Activated T-cell treated with anti-CD3 and anti-CD28 coated beads, Interleukin-2, amount 50 U/mL, for 1 hour (primary cell): Measurements from ENCODE around the gene TMEM245.

Source experiments
- DNase-seq: peaks from one replicate; pipeline ENCODE4 v3.0.0-alpha.2; 2020

Gene TMEM245

DNA sequence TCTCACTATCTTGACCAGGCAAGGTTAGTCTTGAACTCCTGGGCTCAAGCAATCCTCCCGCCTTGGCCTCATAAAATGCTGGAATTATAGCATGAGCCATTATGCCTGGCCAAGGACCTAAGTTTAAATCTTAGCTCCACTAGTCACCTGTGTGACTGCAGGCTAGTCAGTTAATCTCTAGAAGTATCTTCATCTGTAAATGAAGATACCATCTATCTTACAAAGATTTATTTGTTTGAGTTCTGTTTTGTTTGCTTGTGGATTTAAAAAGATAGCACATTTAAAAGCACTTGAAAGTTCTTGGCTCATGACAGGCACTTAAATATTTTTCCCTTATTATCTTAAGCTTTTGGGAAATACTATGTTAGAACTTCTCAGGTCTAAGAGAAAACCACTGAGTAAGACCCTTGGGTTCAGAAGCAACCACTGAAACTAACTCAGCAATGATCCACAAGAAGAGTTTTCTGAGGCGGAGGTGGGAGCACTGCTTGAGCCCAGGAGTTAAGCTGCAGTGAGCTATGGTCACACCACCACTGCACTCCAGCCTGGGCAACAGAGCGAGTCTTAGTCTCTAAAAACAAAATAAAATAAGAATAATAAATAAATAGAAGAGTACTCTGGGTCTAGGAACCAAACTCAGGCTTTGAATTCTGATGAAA is 19.1 kb downstream of the TMEM245 start:
- DNase-seq: no peak

DNA sequence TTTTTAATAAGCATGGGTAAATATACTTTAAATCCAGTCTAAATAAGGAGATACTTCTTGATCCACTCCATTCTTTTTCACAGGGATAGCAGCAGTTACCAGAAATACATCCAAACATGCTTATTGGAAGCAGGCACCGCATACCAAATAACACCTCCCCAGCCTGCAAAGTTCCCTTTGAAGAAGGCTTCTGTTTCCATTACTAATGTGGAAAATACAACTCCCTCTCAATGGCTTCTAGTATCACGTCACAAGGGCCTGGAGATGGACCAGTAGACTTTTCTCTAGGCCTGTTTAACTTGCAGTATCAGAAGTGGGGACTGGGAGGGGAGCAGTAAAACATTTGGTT is 20.8 kb downstream of the TMEM245 start:
- DNase-seq: no peak

DNA sequence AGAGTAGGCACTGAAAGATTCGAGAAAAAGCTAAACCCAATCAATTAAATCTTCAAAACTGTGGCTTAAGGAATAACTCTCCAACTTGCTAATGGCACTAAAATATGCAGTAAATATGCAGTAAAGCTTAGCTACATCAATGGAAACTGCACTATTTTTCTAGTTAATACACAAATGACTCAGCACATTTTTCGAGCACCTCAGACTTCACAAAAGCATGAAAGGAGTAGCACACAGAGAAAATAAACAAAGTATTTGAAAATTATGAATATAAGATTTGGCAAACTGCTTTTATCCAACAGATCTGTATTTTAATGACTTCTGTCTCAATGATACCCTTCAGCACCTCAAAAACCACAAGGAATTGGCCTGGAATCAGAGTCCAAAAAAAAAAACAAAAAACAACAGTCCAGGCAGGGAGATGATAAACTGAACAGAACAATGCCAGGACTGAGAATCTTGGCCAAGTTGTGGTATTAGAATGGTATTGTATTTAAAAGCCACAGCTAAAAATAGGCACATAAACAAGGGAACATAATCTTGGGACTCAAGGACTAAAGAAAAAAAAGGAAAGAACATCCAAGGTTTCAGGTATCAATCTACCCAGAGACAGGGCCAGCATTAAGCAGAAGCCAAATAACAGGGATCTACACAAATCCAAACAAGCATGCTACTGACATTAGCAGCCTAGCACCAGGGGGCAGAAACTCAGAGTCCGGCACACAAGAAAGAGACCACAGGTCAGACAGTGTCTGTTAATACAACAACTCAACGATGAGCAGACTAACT is 21.4 kb downstream of the TMEM245 start:
- DNase-seq: no peak

DNA sequence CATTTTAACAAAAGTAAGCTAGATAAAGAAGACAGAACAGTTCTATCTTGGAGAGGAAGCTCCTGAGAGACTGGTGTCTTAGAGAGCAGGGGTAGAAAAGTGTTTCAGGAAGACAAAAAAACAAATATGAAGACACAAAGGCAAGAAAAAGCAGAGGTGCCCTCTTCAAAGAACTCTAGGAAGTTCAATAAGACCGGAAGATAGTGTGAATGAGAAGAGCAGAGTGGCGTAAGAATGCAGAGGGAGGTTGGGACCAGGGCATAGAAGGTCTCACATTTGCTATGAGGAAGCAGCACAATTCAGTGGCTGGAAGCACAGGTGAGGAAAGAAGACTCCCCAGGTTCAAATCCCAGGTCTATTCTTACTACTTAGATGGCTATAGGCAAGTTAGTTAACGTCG is 22.6 kb downstream of the TMEM245 start:
- no peak for DNase-seq

DNA sequence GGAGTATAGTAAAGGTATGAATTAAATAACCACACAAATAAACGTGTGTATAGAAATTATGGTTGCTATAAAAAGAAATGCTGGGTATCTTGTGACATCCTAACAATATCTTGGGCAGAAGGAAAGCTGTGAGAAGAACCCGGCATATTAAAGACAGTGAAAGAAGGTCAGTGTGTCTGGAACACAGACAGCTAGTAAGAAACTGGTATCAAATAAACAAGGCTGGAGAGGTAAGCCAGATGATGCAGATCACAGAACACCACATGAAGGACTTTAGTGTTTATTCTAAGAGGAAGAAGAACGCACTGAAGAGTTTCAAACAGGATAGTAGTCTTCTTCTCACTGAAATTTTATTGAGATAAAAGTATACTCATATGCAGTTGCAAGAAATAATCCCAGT is 24.4 kb downstream of the TMEM245 start:
- DNase-seq: no peak

DNA sequence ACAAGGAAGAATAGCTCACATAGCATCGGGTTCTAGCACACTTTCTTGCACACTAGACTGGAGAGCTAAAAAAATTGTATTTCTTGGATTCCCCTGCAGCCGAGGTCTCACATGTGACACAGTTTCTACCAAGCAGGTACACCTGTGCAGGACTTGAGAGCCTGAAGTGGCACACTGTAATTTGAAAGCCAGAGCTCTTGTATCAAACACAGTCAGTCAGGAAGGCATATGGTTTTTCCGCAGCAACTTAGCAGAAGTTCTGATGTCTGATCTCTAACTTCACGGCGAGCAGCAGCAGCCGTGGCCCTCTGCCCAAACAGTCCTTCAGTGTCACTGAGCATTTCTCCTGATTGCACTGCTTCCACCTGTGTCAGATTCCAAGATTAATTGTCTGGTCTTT is 25.5 kb downstream of the TMEM245 start:
- no peak for DNase-seq

DNA sequence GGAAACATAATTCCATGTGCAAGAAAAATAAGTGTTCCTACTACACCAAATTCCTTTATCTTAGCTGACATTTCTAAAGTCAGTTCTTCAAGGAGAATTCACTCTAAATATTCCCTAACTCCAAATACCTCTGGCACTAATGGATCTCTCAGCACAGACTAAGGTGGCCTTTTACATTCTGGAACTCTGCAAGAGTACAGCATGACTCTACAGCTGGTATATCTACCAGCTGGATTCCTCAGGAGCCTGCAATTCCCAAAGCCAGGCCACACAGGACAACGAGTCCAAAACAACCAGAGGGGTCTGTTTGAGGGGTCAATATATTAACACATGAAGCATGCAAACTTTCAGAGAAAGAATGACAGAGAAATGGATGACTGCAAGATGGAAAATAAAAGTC is 27.2 kb downstream of the TMEM245 start:
- DNase-seq: no peak

- DNase-seq: no peak
Observed at GRCh38 chr9:109092051-109092580, 27.6 kb downstream of the TMEM245 start.

DNA sequence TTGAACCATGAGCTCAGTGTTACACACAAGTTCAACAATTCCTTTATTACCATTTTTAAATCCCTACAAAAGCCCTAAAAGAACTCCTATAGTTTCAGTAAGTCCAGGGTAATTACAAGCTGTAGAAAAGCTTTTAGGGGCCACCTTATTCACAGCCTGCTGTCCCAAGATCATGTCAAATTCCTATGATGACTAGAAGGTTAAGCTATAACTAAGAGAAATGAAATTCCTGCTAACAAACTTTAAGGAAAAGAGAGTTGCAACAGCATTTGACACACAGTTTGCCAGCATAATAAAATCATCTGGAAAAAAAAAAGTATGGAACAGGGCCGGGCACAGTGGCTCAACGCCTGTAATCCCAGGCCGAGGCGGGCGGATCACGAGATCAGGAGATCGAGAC is 31.5 kb downstream of the TMEM245 start:
- DNase-seq: no peak

- no peak for DNase-seq
Observed at GRCh38 chr9:109087795-109088194, 32.0 kb downstream of the TMEM245 start.

DNA sequence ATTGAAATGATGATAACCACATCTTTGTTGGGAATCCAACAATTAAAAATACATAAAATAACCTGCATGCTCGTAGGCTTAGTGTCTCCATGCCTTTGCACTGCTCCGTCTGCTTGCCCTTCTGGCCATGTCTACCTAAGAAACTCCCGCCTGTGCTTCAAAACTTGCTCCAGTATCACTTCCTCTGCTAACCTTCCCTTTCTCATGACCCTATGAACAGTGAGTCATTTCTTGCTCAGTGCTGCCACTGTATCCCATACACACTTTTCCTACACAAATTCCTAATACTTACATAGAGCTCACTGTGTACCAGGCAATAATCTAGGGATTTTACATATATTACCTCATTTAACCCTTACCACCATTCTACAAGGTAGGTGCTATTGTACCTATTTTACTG is 33.5 kb downstream of the TMEM245 start:
- no peak for DNase-seq

DNA sequence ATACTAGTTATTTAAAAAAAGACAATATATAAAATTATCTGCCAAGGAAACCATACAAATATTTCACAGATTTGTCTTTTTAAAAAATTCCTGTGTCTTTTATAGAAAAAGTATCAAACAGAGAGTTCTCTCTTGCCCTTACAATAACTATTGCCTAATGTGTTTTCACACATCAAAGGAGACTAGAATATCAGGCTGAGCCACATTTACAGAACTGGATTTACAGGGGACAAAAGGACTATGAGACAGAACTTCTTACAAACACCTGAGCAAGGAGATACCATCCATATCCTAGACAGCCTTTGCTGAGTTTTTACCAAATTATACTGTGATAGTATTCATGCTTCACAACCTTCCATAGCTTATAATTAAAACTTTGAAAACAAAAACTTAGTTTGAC is 34.2 kb downstream of the TMEM245 start:
- DNase-seq: no peak

- DNase-seq: no peak
Observed at GRCh38 chr9:109083813-109084405, 35.8 kb downstream of the TMEM245 start.

- no peak for DNase-seq
Observed at GRCh38 chr9:109083141-109083540, 36.6 kb downstream of the TMEM245 start.

DNA sequence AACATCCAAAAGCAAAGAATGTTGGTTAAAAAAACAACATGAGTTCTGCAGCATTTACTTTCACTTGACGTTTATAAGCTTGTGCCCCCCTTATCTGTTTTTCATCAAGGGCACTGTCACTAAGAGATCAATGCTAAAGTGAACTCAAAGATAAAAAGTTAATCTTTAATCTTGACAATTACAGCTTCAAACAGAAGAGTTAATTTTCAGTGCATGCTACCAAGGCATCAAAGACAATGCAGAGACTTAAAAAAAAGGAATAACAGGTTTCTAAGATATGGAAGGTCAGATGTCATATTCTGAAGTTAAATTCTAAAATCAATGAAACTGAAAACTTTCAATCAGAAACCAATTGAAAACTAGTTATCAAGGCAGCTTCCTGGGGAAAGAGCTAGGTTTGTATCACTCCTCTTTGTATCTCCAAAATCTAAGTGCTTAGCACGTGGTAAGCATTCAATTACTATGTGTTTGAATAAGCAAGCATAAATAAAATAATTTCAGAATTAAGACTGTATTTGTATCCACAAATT is 37.6 kb downstream of the TMEM245 start:
- no peak for DNase-seq

DNA sequence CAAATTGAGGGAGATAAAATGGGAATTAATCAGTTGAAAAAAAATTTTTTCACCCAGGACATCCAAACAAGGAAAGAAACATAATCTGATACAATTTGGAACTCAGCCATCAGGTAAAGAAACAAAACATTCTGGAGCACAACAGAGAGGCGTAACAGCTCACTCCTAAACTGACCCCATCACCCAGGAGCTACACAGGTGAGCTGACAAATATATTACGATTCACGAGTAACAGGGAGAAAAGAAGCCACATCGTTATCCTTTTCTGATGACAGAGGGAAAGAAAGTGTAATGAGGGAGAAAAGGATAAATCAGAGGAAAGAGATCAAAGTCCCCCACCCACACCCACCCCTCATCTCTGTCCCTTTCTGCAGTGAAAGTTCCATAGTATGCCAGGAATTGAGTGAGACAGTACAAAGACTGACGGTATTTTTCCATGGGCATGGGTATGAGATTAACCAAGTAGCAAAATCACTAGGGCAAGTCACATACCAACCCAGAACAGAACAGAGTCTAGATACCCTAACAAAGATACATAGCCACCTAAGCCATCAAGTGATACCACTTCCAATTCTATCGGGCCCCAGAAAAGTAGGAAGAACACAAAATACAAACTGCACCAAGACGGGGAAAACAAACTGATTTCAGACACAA is 45.4 kb downstream of the TMEM245 start:
- no peak for DNase-seq

DNA sequence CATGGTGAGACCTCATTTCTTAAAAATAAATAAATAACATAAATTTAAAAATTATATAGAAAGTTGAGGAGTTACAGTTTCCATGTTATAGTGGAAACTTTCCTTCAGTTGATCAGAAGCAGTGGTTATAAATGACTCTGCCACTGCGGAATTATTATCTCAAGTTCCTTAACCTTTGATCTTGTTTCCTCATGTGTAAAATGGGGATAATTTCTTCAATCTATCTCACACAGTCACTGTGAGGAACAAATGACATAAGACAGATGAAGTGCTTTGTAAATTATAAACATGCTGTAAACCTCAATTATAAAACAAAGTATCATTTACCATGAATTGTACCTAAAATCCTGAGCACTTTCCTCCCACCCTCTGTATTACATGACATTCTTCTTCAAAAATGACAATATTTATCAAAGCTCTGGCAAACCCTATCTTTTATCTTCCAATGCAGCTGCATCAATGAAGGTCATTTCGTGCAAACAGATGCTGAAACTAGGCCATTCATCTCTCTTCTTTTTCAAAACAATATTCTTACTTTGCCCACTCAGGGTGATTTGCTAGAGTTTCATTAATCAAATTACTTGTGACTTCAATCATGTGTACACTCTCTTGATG is 46.8 kb downstream of the TMEM245 start:
- DNase-seq: no peak

DNA sequence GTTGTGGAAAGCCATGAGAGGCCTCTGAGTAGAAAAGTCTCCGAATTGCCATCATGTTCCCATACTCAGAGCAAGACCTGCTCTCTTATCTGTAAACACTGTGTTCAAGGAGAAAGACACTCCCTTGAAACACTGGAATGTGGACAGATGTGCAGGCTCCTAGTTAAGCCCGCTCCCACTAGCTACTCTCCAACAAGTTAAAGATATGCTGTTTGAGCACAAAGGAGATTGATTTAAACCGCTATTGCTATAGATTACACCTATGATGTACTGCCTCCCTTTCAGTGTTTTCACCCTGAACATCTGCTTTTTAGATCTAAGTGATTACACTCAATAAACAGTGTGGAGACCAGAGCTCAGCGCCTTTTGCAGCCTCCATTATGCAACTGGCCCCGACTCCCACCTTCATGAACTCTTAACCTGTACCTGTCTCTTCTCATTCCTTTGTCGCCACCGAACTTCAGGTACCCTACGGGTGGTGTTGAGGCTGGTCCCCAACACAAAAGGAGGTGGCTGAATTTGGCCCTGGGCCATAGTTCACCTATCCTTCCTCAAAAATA is 47.5 kb downstream of the TMEM245 start:
- no peak for DNase-seq

GRCh38 chr9:109068764-109069163 is 51.0 kb downstream of the TMEM245 start:
- DNase-seq: no peak

- no peak for DNase-seq
Observed at GRCh38 chr9:109064963-109065702, 54.6 kb downstream of the TMEM245 start.

GRCh38 chr9:109063760-109064159 is 56.0 kb downstream of the TMEM245 start:
- DNase-seq: no peak

GRCh38 chr9:109062543-109062942 is 57.2 kb downstream of the TMEM245 start:
- no peak for DNase-seq
